HCT116 (cell line): Measurements from ENCODE around the gene PI4KA. TPM values are rescaled to one million over a fixed set of nuclear protein-coding genes. Genes with fewer than 3 reads are reported as not detected.

ENCODE experiments used
- ATAC-seq: fragments of 200-7000 bp; cut with Tn5 transposase; 2 replicates; pipeline ENCODE4 v1.9.1; 2020; ENCODE audit warnings: mild to moderate bottlenecking, moderate library complexity
- BruUV-seq: library from RNA; stranded (reverse); fragments of 400-500 nt; replicated peaks from 2 replicates; lab custom pipeline; 2021; lab: Mats Ljungman, UMichigan
- CTCF ChIA-PET: fragments of 300-600 bp; sonication (Branson Sonifier 250); formaldehyde crosslinking; loops from one replicate; lab custom pipeline; 2021; ENCODE audit warnings: antibody characterized with exemption; lab: Charles Lee
- POLR2A ChIA-PET: fragments of 300-600, 350-600 bp; sonication (Branson Sonifier 250); formaldehyde crosslinking; loops from one replicate; lab custom pipeline; 2021; ENCODE audit warnings: antibody characterized with exemption; lab: Charles Lee
- RAD21 ChIA-PET, 2 experiments: fragments of 300-600 bp; sonication (Branson Sonifier 250); formaldehyde crosslinking; loops; one replicate each; lab custom pipeline; 2023; ENCODE audit warnings: low total read pairs in 2 of 2; ENCODE audit not compliant: uncharacterized antibody in 2 of 2, unreplicated experiment in 2 of 2, low non-redundant PET in 1 of 2; lab: Charles Lee
- DNase-seq: peaks from one replicate; pipeline ENCODE4 v3.0.0-alpha.2; 2010; ENCODE audit warnings: low read depth, low spot score
- H2AFZ ChIP-seq: fragments of 200-600 bp; shearing (Covaris generic), sonication (generic); 2 replicates; pipeline ENCODE4 v1.6.1; 2017; ENCODE audit warnings: low read depth, mixed run types, mixed read lengths, antibody characterized with exemption, low read length; ENCODE audit not compliant: poor library complexity, severe bottlenecking
- H3K27ac ChIP-seq: 2 replicates; pipeline ENCODE4 v1.5.1; 2012; ENCODE audit warnings: low read depth, low read length
- H3K27me3 ChIP-seq: fragments of 200-600 bp; sonication (generic); 2 replicates; pipeline ENCODE4 v1.6.1; 2016; ENCODE audit warnings: mixed run types, low read length, mixed read lengths; ENCODE audit not compliant: insufficient read depth
- H3K36me3 ChIP-seq, 2 experiments: fragments of 200-500 bp in 1 of 2; fragments of 200-600 bp in 1 of 2; sonication (Bioruptor generic) in 1 of 2; sonication (generic) in 1 of 2; 2 replicates each; pipeline versions ENCODE4 v1.5.1 to v1.6.1; 2014 to 2016; ENCODE audit warnings: low read length in 2 of 2, inconsistent platforms in 1 of 2, mixed read lengths in 1 of 2, mixed run types in 1 of 2; ENCODE audit not compliant: insufficient read depth in 2 of 2, control insufficient read depth in 1 of 2
- H3K4me1 ChIP-seq, 2 experiments: fragments of 200-600 bp in 1 of 2; sonication (generic) in 1 of 2; 2 replicates each; pipeline versions ENCODE4 v1.5.1 to v1.6.1; 2012 to 2017; ENCODE audit warnings: low read length in 2 of 2, inconsistent platforms in 1 of 2, mild to moderate bottlenecking in 1 of 2, mixed read lengths in 1 of 2, mixed run types in 1 of 2, moderate library complexity in 1 of 2; ENCODE audit not compliant: insufficient read depth in 2 of 2, control insufficient read depth in 1 of 2
- H3K4me2 ChIP-seq: fragments of 200-600 bp; sonication (generic); 2 replicates; pipeline ENCODE4 v1.6.1; 2017; ENCODE audit warnings: mixed run types, low read length, mixed read lengths
- H3K4me3 ChIP-seq, 2 experiments: fragments of 200-600 bp in 1 of 2; sonication (generic) in 1 of 2; replicated peaks in 1 of 2; 2 replicates each; pipeline ENCODE4 v1.5.1; 2011 to 2016; ENCODE audit warnings: low read length in 2 of 2, control low read depth in 1 of 2, low read depth in 1 of 2, mild to moderate bottlenecking in 1 of 2, mixed read lengths in 1 of 2, mixed run types in 1 of 2
- H3K79me2 ChIP-seq: fragments of 200-600 bp; sonication (generic); 2 replicates; pipeline ENCODE4 v1.6.1; 2017; ENCODE audit warnings: mild to moderate bottlenecking, mixed run types, low read length, moderate library complexity, mixed read lengths; ENCODE audit not compliant: insufficient read depth
- H3K9ac ChIP-seq: fragments of 200-600 bp; sonication (generic); 2 replicates; pipeline ENCODE4 v1.6.1; 2016; ENCODE audit warnings: low read length, mixed read lengths
- H3K9me2 ChIP-seq: fragments of 200-600 bp; sonication (generic), shearing (Covaris generic); 2 replicates; pipeline ENCODE4 v1.6.1; 2017; ENCODE audit warnings: mixed run types, mild to moderate bottlenecking, moderate library complexity; ENCODE audit not compliant: insufficient read depth
- H3K9me3 ChIP-seq, 2 experiments: fragments of 200-500 bp in 1 of 2; fragments of 200-600 bp in 1 of 2; sonication (Bioruptor generic) in 1 of 2; sonication (generic) in 1 of 2; 2 replicates each; pipeline ENCODE4 v1.6.1; 2014 to 2017; ENCODE audit warnings: low read length in 2 of 2, mixed read lengths in 2 of 2, inconsistent platforms in 1 of 2, low read depth in 1 of 2, mild to moderate bottlenecking in 1 of 2, mixed run types in 1 of 2, moderate library complexity in 1 of 2; ENCODE audit not compliant: control insufficient read depth in 1 of 2, insufficient read depth in 1 of 2
- H4K20me1 ChIP-seq: fragments of 200-600 bp; sonication (generic), shearing (Covaris generic); 2 replicates; pipeline ENCODE4 v1.6.1; 2017; ENCODE audit warnings: mixed run types, mild to moderate bottlenecking, moderate library complexity; ENCODE audit not compliant: insufficient read depth
- ATF3 ChIP-seq: IDR thresholded peaks from 2 replicates; pipeline ENCODE4 v1.6.1; 2012
- CBX3 ChIP-seq: IDR thresholded peaks from 2 replicates; pipeline ENCODE4 v1.6.1; 2012; ENCODE audit warnings: low read depth
- JUND ChIP-seq: IDR thresholded peaks from 2 replicates; pipeline ENCODE4 v1.6.1; 2012
- MAX ChIP-seq: IDR thresholded peaks from 2 replicates; pipeline ENCODE4 v1.6.1; 2012
- RAD21 ChIP-seq: IDR thresholded peaks from 2 replicates; pipeline ENCODE4 v1.6.1; 2012; ENCODE audit warnings: low read depth, mild to moderate bottlenecking
- SIN3A ChIP-seq: IDR thresholded peaks from 2 replicates; pipeline ENCODE4 v1.6.1; 2012; ENCODE audit warnings: low read depth
- SRF ChIP-seq: IDR thresholded peaks from 2 replicates; pipeline ENCODE4 v1.6.1; 2012; ENCODE audit warnings: low read depth
- YY1 ChIP-seq: IDR thresholded peaks from 2 replicates; pipeline ENCODE4 v1.6.1; 2011; ENCODE audit warnings: low read length, low read depth, moderate library complexity, mild to moderate bottlenecking; ENCODE audit not compliant: insufficient replicate concordance; ENCODE audit errors: extremely low read depth
- ZBTB33 ChIP-seq: IDR thresholded peaks from 2 replicates; pipeline ENCODE4 v1.6.1; 2011; ENCODE audit warnings: mild to moderate bottlenecking, low read length, moderate library complexity; ENCODE audit not compliant: insufficient replicate concordance; ENCODE audit errors: extremely low read depth
- ZNF274 ChIP-seq: fragments of 200-500 bp; sonication (Bioruptor generic); IDR thresholded peaks from 2 replicates; pipeline ENCODE4 v1.6.1; 2014; ENCODE audit warnings: mild to moderate bottlenecking, low read depth, low read length, inconsistent platforms
- intact Hi-C: fragments of 100-400 bp; cut with micrococcal nuclease; formaldehyde crosslinking; loops from 2 replicates; pipeline ENCODE4 v1.10.0; 2022
- total RNA-seq: library from RNA; stranded (reverse); gene quantifications from one replicate; pipeline ENCODE4 v1.2.1, GENCODE V29; 2021; ENCODE audit not compliant: unreplicated experiment

Gene PI4KA
- total RNA-seq, 1 experiment from 2014 or later = 59.6 TPM

- Histone ChIP-seq H4K20me1 (no peaks in the 10 kb centered on the region), H3K9me2 (no peaks in the 10 kb centered on the region), H3K27ac (no peak overlapping the region), H2AFZ (no peak overlapping the region), H3K4me1 (no peaks in the 10 kb centered on the region), H3K4me2 (no peak overlapping the region), H3K79me2 (no peaks in the 10 kb centered on the region), H3K9ac (no peak overlapping the region), H3K4me3 (no peak overlapping the region), H3K9me3 (no peaks in the 10 kb centered on the region), H3K36me3 (peaks cover 6 to 15% of the 10 kb centered on the region in 2 experiments; a peak in 3 of 4 replicates), H3K27me3 (no peaks in the 10 kb centered on the region)
- DNase-seq (no peak), ATAC-seq (no peak)
- POLR2A ChIA-PET = no interaction called here
- BruUV-seq = no TSS peak
- CTCF ChIA-PET = no interaction called here
- intact Hi-C loops = no loop called here
- TF ChIP-seq ZBTB33 (no peak), ZNF274 (no peak), SIN3A (no peak), MAX (no peak), ATF3 (no peak)
- RAD21 ChIA-PET = no interaction called here
These were observed 92.1 kb downstream of the PI4KA start for GRCh38 chr22:20766530-20766929.

- BruUV-seq = no TSS peak
These were observed 92.7 kb downstream of the PI4KA start for GRCh38 chr22:20765938-20766337.

More at GRCh38 chr22:20765938-20766337, 92.7 kb downstream of the PI4KA start:
- Histone ChIP-seq H3K9ac (no peak overlapping the region), H2AFZ (no peak overlapping the region), H3K4me3 (no peak overlapping the region), H3K4me2 (no peak overlapping the region), H4K20me1 (no peaks in the 10 kb centered on the region), H3K36me3 (peaks cover 6 to 15% of the 10 kb centered on the region in 2 experiments; a peak in 3 of 4 replicates), H3K9me3 (no peaks in the 10 kb centered on the region), H3K9me2 (no peaks in the 10 kb centered on the region), H3K4me1 (no peaks in the 10 kb centered on the region), H3K27me3 (no peaks in the 10 kb centered on the region), H3K27ac (no peak overlapping the region), H3K79me2 (no peaks in the 10 kb centered on the region)
- intact Hi-C loops = no loop called here
- DNase-seq (no peak), ATAC-seq (no peak)
- CTCF ChIA-PET = no interaction called here
- POLR2A ChIA-PET = no interaction called here
- no peak for TF ChIP-seq ZNF274
- no peak for TF ChIP-seq YY1
- no peak for TF ChIP-seq ATF3
- TF ChIP-seq SRF = no peak
- no peak for TF ChIP-seq CBX3
- TF ChIP-seq RAD21 = no peak
- no peak for TF ChIP-seq JUND
- RAD21 ChIA-PET = no interaction called here
